Panc1 (cell line): Measurements from ENCODE around the gene MBD6. TPM values are rescaled to one million over a fixed set of nuclear protein-coding genes. Genes with fewer than 3 reads are reported as not detected.

Source experiments
- ATAC-seq: fragments of 200-7000 bp; cut with Tn5 transposase; 2 replicates; pipeline ENCODE4 v1.9.1; 2020; ENCODE audit warnings: mild to moderate bottlenecking, moderate library complexity
- BruUV-seq: library from RNA; stranded (reverse); fragments of 400-500 nt; replicated peaks from 2 replicates; lab custom pipeline; 2021; lab: Mats Ljungman, UMichigan
- CTCF ChIA-PET: fragments of 300-600 bp; sonication (Branson Sonifier 250); formaldehyde crosslinking; loops from one replicate; lab custom pipeline; 2022; ENCODE audit warnings: antibody characterized with exemption; lab: Charles Lee
- POLR2A ChIA-PET: fragments of 300-600 bp; sonication (Branson Sonifier 250); formaldehyde crosslinking; loops from one replicate; lab custom pipeline; 2022; ENCODE audit warnings: antibody characterized with exemption; lab: Charles Lee
- DNase-seq: peaks from one replicate; pipeline ENCODE4 v3.0.0-alpha.2; 2010; ENCODE audit warnings: low read depth, low spot score
- H3K27ac ChIP-seq: 2 replicates; pipeline ENCODE4 v1.5.1; 2011; ENCODE audit warnings: mild to moderate bottlenecking, low read length, inconsistent platforms
- H3K27me3 ChIP-seq: fragments of 200-500 bp; sonication (Bioruptor generic); 2 replicates; pipeline ENCODE4 v1.6.0; 2014; ENCODE audit warnings: low read length, inconsistent platforms; ENCODE audit not compliant: control insufficient read depth, insufficient read depth
- H3K36me3 ChIP-seq: fragments of 200-500 bp; sonication (Bioruptor generic); 2 replicates; pipeline ENCODE4 v1.5.1; 2014; ENCODE audit warnings: inconsistent platforms, mild to moderate bottlenecking, low read length, moderate library complexity; ENCODE audit not compliant: control insufficient read depth, insufficient read depth
- H3K4me1 ChIP-seq: 2 replicates; pipeline ENCODE4 v1.5.1; 2011; ENCODE audit warnings: inconsistent platforms, mild to moderate bottlenecking, low read length, moderate library complexity; ENCODE audit not compliant: control insufficient read depth, insufficient read depth
- H3K4me3 ChIP-seq, 2 experiments: 2 replicates each; pipeline ENCODE4 v1.5.1; 2011 to 2012; ENCODE audit warnings: low read depth in 2 of 2, low read length in 2 of 2, mild to moderate bottlenecking in 2 of 2, inconsistent platforms in 1 of 2, moderate library complexity in 1 of 2
- H3K9me3 ChIP-seq: fragments of 200-500 bp; sonication (Bioruptor generic); 2 replicates; pipeline ENCODE4 v1.5.1; 2014; ENCODE audit warnings: low read depth, mild to moderate bottlenecking, inconsistent platforms, low read length, moderate library complexity; ENCODE audit not compliant: control insufficient read depth, insufficient read depth
- CTCF ChIP-seq: fragments of 450-650 bp; IDR thresholded peaks from 2 replicates; pipeline ENCODE4 v1.5.1; 2017; ENCODE audit warnings: mild to moderate bottlenecking
- POLR2AphosphoS5 ChIP-seq: IDR thresholded peaks from 2 replicates; pipeline ENCODE4 v1.6.1; 2012; ENCODE audit warnings: mild to moderate bottlenecking, low read depth, low read length, moderate library complexity
- SIN3A ChIP-seq: IDR thresholded peaks from 2 replicates; pipeline ENCODE4 v1.6.1; 2012; ENCODE audit warnings: low read depth, mild to moderate bottlenecking, low read length, moderate library complexity, borderline replicate concordance; ENCODE audit not compliant: insufficient read depth
- TCF7L2 ChIP-seq: IDR thresholded peaks from 2 replicates; pipeline ENCODE4 v1.6.1; 2011; ENCODE audit warnings: mild to moderate bottlenecking, low read depth, low read length, inconsistent platforms
- in situ Hi-C: cut with HindIII; loops from 2 replicates; pipeline ENCODE4 v1.10.0; 2016; ENCODE audit warnings: low sequenced_read_pairs, low pct_unique_long_range_greater_than_20kb
- intact Hi-C: fragments of 100-400 bp; cut with micrococcal nuclease; formaldehyde crosslinking; loops from one replicate; pipeline ENCODE4 v1.10.0; 2022; ENCODE audit not compliant: unreplicated experiment
- total RNA-seq: library from RNA; stranded (reverse); gene quantifications from one replicate; pipeline ENCODE4 v1.2.1, GENCODE V29; 2021; ENCODE audit not compliant: unreplicated experiment
- TF ChIP-seq, protein P1 (sequence below), 2 experiments: IDR thresholded peaks; 2 replicates each; pipeline ENCODE4 v1.6.1; 2011 to 2012; ENCODE audit warnings: low read depth in 2 of 2, control low read depth in 1 of 2, low read length in 1 of 2, mild to moderate bottlenecking in 1 of 2, moderate library complexity in 1 of 2; ENCODE audit not compliant: insufficient read depth in 1 of 2

Gene MBD6
- total RNA-seq, 1 experiment from 2014 or later: 115 TPM

- BruUV-seq: no TSS peak
- H3K36me3 ChIP-seq: no peaks in the 10 kb centered on the region
- intact Hi-C loops: no loop called here
- DNase-seq (no peak), ATAC-seq (no peak)
- TF ChIP-seq, protein P1, sequence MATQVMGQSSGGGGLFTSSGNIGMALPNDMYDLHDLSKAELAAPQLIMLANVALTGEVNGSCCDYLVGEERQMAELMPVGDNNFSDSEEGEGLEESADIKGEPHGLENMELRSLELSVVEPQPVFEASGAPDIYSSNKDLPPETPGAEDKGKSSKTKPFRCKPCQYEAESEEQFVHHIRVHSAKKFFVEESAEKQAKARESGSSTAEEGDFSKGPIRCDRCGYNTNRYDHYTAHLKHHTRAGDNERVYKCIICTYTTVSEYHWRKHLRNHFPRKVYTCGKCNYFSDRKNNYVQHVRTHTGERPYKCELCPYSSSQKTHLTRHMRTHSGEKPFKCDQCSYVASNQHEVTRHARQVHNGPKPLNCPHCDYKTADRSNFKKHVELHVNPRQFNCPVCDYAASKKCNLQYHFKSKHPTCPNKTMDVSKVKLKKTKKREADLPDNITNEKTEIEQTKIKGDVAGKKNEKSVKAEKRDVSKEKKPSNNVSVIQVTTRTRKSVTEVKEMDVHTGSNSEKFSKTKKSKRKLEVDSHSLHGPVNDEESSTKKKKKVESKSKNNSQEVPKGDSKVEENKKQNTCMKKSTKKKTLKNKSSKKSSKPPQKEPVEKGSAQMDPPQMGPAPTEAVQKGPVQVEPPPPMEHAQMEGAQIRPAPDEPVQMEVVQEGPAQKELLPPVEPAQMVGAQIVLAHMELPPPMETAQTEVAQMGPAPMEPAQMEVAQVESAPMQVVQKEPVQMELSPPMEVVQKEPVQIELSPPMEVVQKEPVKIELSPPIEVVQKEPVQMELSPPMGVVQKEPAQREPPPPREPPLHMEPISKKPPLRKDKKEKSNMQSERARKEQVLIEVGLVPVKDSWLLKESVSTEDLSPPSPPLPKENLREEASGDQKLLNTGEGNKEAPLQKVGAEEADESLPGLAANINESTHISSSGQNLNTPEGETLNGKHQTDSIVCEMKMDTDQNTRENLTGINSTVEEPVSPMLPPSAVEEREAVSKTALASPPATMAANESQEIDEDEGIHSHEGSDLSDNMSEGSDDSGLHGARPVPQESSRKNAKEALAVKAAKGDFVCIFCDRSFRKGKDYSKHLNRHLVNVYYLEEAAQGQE (IDR thresholded peaks at IDR 0.05; ENCODE audit: insufficient read depth in 1 of 2, low read depth in 2 of 2, low read length in 1 of 2): no peak
- TF ChIP-seq CTCF: no peak
- no peak for TF ChIP-seq SIN3A
- no peak for TF ChIP-seq POLR2AphosphoS5
- TF ChIP-seq TCF7L2: no peak
- H3K4me3 ChIP-seq: no peak overlapping the region
- no peaks in the 10 kb centered on the region for H3K27me3 ChIP-seq
- no peaks in the 10 kb centered on the region for H3K9me3 ChIP-seq
- POLR2A ChIA-PET: no interaction called here
- in situ Hi-C loops: no loop called here
- H3K27ac ChIP-seq: no peak overlapping the region
- CTCF ChIA-PET: no interaction called here
- H3K4me1 ChIP-seq: no peaks in the 10 kb centered on the region
Measured at GRCh38 chr12:57552835-57553313, 30.2 kb downstream of the MBD6 start.

GRCh38 chr12:57553343-57554202 lies 30.9 kb downstream of the MBD6 start:
- TF ChIP-seq, protein P1 (IDR thresholded peaks at IDR 0.05; ENCODE audit: insufficient read depth in 1 of 2, low read depth in 2 of 2, low read length in 1 of 2): no peak
- no peak for TF ChIP-seq TCF7L2
- TF ChIP-seq SIN3A: no peak
- TF ChIP-seq CTCF: no peak
- TF ChIP-seq POLR2AphosphoS5: no peak
- Histone ChIP-seq H3K4me3 (no peak overlapping the region), H3K9me3 (no peaks in the 10 kb centered on the region), H3K36me3 (no peaks in the 10 kb centered on the region), H3K27ac (no peak overlapping the region), H3K27me3 (no peaks in the 10 kb centered on the region), H3K4me1 (no peaks in the 10 kb centered on the region)
- ATAC-seq (no peak), DNase-seq (no peak)
- ChIA-PET POLR2A (interaction anchor here (0.6 kb wide), 1 partner anchor 29 kb away, joined by 3 read pairs; no protein-coding TSS in a partner anchor), CTCF (no interaction called here)
- intact Hi-C loops: no loop called here
- in situ Hi-C loops: no loop called here
- BruUV-seq: no TSS peak
